Left lung (tissue), 10 donors: ENCODE measurements around the gene BAIAP2L2. TPM values are rescaled to one million over a fixed set of nuclear protein-coding genes. Genes with fewer than 3 reads are reported as not detected.

Source experiments
- ATAC-seq: fragments of 200-7000 bp; cut with Tn5 transposase; one replicate; pipeline ENCODE4 v1.9.1; 2020; ENCODE audit warnings: moderate library complexity
- DNase-seq, 4 donors: peaks; one replicate each; pipeline ENCODE4 v3.0.0-alpha.2; 2013 to 2020
- H3K27ac ChIP-seq, 2 donors: fragments of 200-600 bp; sonication (generic) in 1 of 2; one replicate each; pipeline versions ENCODE4 v1.5.0 to v1.8.0; 2020 to 2021
- H3K27me3 ChIP-seq, 2 donors: fragments of 200-600 bp; sonication (generic) in 1 of 2; one replicate each; pipeline versions ENCODE4 v1.5.0 to v1.8.0; 2020 to 2021
- H3K36me3 ChIP-seq, 2 donors: fragments of 200-600 bp; sonication (generic) in 1 of 2; one replicate each; pipeline versions ENCODE4 v1.5.0 to v1.8.0; 2020 to 2021
- H3K4me1 ChIP-seq, 2 donors: fragments of 200-600 bp; one replicate each; pipeline ENCODE4 v1.8.0; 2021
- H3K4me3 ChIP-seq, 2 donors: fragments of 200-600 bp; sonication (generic) in 1 of 2; one replicate each; pipeline versions ENCODE4 v1.5.0 to v1.8.0; 2020 to 2021; ENCODE audit warnings: mild to moderate bottlenecking in 1 of 2
- H3K9me3 ChIP-seq, 2 donors: fragments of 200-600 bp; sonication (generic) in 1 of 2; one replicate each; pipeline versions ENCODE4 v1.5.0 to v1.8.0; 2020 to 2021
- CTCF ChIP-seq, 2 donors: fragments of 200-600 bp; sonication (generic) in 1 of 2; IDR thresholded peaks; one replicate each; pipeline versions ENCODE4 v1.5.0 to v1.8.0; 2021; ENCODE audit warnings: antibody characterized with exemption in 2 of 2
- intact Hi-C, 2 donors: fragments of 100-400 bp; cut with DNase I; formaldehyde crosslinking; loops; one replicate each; pipeline versions ENCODE4 v1.11.2 to v1.14.2; 2022
- polyA plus RNA-seq, 6 donors: library from polyadenylated mRNA; unstranded; fragments of 120-200 nt; gene quantifications; one replicate each; pipeline ENCODE4 v1.2.1, GENCODE V29; 2013; ENCODE audit not compliant: insufficient read length in 6 of 6
- total RNA-seq, 2 donors: library from RNA; stranded (reverse); fragmentation: NEBNext Ultra II Directional; extraction: Animal tissue kit (Norgen Biotek cat#: 25700); gene quantifications; one replicate each; pipeline ENCODE4 v1.2.1, GENCODE V29; 2021
- donor health status: DM: no; HTN: yes; CAD: no.
- donor health status: DM: no; HTN: no; CAD: no.

BAIAP2L2 gene
- total and polyA plus RNA-seq, 8 donors = 0.34 to 1.5 (median 0.99) TPM

- peaks cover 0 to 16% of the 10 kb centered on the region in 2 donors for H3K4me1 ChIP-seq
- no peak overlapping the region for H3K4me3 ChIP-seq
- no peaks in the 10 kb centered on the region for H3K27me3 ChIP-seq
- intact Hi-C loops = no loop called here
- TF ChIP-seq CTCF (IDR thresholded peaks at IDR 0.05) = no peak
- H3K36me3 ChIP-seq = no peaks in the 10 kb centered on the region
- ATAC-seq (no peak), DNase-seq (no peak)
- no peaks in the 10 kb centered on the region for H3K9me3 ChIP-seq
- H3K27ac ChIP-seq = no peak overlapping the region
These were observed 64.3 kb downstream of the BAIAP2L2 start for GRCh38 chr22:38046070-38046748.

- Histone ChIP-seq H3K27me3 (no peaks in the 10 kb centered on the region), H3K27ac (no peak overlapping the region), H3K9me3 (no peaks in the 10 kb centered on the region), H3K36me3 (no peaks in the 10 kb centered on the region), H3K4me3 (no peak overlapping the region), H3K4me1 (peaks cover 0 to 16% of the 10 kb centered on the region in 2 donors)
- TF ChIP-seq CTCF (IDR thresholded peaks at IDR 0.05) = no peak
- intact Hi-C loops = no loop called here
- no peak for DNase-seq
- ATAC-seq = no peak
These were observed 67.1 kb downstream of the BAIAP2L2 start for GRCh38 chr22:38043151-38044039.

GRCh38 chr22:38042488-38042790 is 68.0 kb downstream of the BAIAP2L2 start:
- H3K27ac ChIP-seq = peak overlapping the region in 1 of 2 donors; percentile 28
- H3K36me3 ChIP-seq = no peaks in the 10 kb centered on the region
- H3K9me3 ChIP-seq = no peaks in the 10 kb centered on the region
- DNase-seq (no peak), ATAC-seq (peak; percentile 24)
- TF ChIP-seq CTCF (IDR thresholded peaks at IDR 0.05) = no peak
- intact Hi-C loops = no loop called here
- peaks cover 0 to 16% of the 10 kb centered on the region in 2 donors for H3K4me1 ChIP-seq
- no peaks in the 10 kb centered on the region for H3K27me3 ChIP-seq
- no peak overlapping the region for H3K4me3 ChIP-seq

GRCh38 chr22:38041760-38042487 is 68.6 kb downstream of the BAIAP2L2 start:
- Histone ChIP-seq H3K36me3 (no peaks in the 10 kb centered on the region), H3K4me1 (peaks cover 0 to 16% of the 10 kb centered on the region in 2 donors), H3K27me3 (no peaks in the 10 kb centered on the region), H3K4me3 (no peak overlapping the region), H3K27ac (peak overlapping the region in 1 of 2 donors; percentile 28), H3K9me3 (no peaks in the 10 kb centered on the region)
- peak; percentile 31 for ATAC-seq
- DNase-seq = no peak
- intact Hi-C loops = no loop called here
- TF ChIP-seq CTCF (IDR thresholded peaks at IDR 0.05) = no peak
